HG03139 (cell line): ENCODE data around the gene NUP133.
"Not testable (repeated sequence)": the region's sequence is repeated elsewhere in the genome, so short reads cannot be mapped to it uniquely, and the experiment has no call there.

Experiments used
- ATAC-seq: cut with Tn5 transposase; IDR thresholded peaks from one replicate; pipeline ENCODE4 v1.9.1; 2021; ENCODE audit not compliant: unreplicated experiment

Gene NUP133

DNA sequence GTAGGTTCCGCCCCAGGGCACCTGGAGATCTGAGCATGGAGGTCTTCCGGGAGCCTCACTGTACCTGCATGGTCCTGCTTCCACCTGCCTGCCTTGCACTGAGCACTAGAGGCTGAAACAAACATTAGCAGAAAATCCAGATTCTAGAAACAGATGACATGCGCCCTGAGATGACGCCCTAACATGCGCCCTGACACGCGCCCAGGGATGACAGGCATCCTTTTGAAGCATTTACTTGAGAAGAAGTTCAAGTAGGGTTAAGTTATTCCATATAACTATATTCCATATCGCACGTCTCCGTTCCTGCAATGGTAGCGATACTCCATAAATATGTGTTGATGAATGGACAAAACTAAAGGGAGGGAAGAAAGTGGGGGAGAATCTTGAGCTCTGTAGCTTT lies 87.9 kb downstream of the NUP133 start:
- ATAC-seq = no peak

GRCh38 chr1:229418586-229418985 lies 89.6 kb downstream of the NUP133 start:
- not testable (repeated sequence) for ATAC-seq

DNA sequence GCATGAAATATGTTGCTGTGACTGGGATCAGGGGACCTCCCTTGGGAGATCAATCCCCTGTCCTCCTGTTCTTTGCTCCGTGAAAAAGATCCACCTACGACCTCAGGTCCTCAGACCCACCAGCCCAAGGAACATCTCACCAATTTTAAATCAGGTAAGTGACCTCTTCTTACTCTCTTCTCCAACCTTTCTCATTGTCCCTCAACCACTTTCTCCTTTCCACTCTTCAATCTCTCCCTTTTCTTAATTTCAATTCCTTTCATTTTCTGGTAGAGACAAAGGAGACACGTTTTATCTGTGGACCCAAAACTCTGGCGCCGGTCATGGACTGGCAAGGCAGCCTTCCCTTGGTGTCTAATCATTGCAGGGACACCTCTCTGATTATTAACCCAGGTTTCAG lies 95.3 kb downstream of the NUP133 start:
- ATAC-seq = not testable (repeated sequence)

- no peak for ATAC-seq
These were observed 96.1 kb downstream of the NUP133 start for GRCh38 chr1:229412056-229412455.

GRCh38 chr1:229411434-229412055 lies 96.6 kb downstream of the NUP133 start:
- no peak for ATAC-seq

- no peak for ATAC-seq
These were observed 97.3 kb downstream of the NUP133 start for GRCh38 chr1:229410692-229411433.

GRCh38 chr1:229410370-229410691 lies 97.8 kb downstream of the NUP133 start:
- no peak for ATAC-seq

DNA sequence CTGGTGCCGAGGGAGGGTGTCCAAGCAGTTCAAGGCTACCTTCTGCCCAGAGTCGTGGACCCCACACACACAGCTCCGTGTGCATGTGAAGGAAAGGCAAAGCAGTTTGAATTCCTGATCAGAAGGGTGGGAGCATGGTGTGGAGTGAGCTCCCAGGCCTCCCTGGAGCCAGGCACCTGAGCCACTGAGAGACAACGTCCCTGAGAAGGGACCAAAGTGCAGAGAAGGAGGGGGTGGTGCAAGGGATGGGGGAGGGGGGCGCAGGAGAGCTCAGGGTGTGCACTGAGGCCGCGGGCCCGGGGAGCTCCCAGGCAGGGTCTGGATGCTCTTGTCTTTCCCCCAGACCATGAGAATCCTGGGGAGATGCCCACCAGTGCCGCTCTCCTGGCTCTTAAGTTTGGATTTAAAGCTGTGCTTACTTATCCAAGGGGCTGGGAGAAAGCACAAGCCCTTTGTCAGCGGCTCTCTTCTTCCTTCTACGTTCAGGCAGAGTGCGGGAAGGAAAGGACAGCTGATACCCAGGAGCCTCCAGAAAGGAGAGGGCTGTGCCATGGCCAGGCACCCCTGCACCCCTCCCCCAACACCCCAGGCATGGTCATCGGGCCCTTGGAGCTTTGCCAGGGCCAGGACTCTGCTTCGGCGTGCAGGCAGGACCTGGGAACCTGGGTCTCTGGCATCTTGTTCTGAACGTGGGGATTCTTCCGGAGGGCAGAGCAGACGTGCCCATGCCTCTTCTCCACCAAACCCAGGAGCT lies 98.3 kb downstream of the NUP133 start:
- no peak for ATAC-seq

DNA sequence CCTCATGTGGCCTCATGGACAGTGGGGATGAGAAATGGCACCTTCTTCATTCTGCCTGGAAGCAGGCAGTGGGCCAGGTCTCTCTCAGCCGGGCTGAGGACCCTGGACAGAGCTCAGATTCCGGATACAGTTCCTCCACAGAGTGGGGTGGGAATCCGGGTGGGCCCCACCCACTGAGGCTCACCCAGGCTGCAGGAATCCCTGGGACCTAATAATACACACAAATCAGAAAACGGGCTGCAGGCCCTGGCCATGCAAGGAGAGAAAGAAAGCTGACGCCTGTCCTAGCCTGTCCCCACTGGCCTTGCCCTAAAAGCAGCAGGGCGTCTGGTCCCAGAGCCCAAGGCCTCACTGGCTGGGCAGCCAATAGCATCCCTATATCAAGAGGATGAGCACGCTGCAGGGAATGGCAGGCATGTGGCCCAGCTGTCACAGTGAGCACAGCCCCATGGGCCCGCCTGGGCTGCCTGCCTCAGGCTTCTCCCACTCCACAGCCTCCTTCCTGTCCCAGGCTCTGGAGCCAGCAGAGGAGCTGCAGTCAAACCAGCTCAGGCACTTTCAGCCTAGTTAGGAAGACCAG lies 99.6 kb downstream of the NUP133 start:
- ATAC-seq = no peak

DNA sequence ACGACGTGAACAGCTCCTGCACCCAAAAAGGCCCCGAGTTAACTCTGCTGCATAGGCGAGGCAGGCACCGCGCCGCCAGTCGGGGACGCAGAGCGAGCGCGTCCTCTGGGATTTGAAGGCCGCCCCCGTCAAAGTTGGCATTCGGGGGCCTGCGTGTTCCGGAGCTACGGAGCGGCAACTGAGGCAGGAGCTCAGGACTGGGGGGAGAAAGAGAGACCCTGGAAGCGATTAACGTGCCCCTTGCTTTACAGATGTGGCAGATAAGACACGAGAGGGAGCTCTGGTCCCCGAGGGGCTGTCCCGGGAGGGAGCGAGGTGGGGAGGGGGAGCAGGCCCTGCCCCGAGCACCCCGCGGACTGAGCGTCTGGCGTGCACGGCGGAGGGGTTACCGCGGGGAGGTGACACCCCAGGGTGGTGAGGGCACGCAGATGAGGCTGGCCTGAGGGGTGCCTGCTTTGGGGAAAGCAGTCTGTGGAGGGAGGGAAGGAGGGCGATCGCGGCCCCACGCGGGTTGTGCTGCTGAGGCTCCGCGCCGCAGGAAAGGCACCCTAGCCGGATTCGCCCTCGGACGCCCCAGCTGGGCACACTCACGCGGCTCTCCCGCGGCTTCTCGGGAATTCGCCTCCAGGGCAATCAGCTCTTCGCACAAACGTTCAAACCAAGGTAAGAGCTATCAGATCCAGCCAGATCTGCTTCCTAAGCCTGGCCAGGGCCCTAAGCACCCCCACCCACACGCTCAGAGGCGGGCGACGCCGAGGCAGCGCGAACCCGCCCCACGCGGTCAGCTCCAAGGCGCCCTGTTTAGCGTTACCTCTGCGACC lies 100.7 kb downstream of the NUP133 start:
- ATAC-seq = no peak

GRCh38 chr1:229406798-229407197 lies 101.3 kb downstream of the NUP133 start:
- ATAC-seq = no peak

- ATAC-seq = no peak
These were observed 104.6 kb downstream of the NUP133 start for GRCh38 chr1:229403573-229403972.

- ATAC-seq = no peak
These were observed 105.1 kb downstream of the NUP133 start for GRCh38 chr1:229402993-229403392.

GRCh38 chr1:229402329-229402728 lies 105.8 kb downstream of the NUP133 start:
- not testable (repeated sequence) for ATAC-seq

GRCh38 chr1:229397762-229398161 lies 110.4 kb downstream of the NUP133 start:
- ATAC-seq = no peak

DNA sequence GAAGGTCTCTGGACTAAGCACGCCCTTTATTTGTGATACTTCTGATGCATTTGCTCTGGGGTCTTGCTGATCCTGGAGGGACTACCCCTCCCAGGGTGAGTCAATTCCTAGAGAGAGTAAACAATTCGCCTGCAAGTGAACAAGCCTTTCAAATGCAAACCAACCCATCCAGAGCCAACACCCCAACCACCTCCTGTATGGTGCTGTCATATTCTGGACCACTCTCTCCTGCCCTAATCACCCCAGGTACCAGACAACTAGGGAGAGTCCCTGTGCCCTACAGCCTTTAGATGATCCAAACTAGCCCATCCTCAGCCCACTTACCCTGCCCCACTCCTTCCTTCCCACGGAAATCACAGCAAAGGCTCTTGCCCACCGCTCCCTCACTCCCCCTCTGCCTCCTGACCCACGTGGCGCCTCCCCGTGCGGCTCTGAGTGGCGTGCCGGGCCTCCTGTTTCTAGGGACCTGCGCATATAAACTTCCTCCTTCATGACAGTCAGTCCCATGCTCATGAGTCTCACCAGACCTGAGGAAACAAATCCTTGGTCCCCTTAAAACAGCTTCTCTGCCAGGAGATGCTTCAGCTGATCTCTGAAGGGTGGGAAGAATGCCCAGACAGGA lies 111.4 kb downstream of the NUP133 start:
- no peak for ATAC-seq

GRCh38 chr1:229394517-229394916 lies 113.6 kb downstream of the NUP133 start:
- ATAC-seq = not testable (repeated sequence)

GRCh38 chr1:229392936-229393335 lies 115.2 kb downstream of the NUP133 start:
- no peak for ATAC-seq
